Keratinocyte (primary cell): ENCODE data around the gene HELZ.
"Not testable (repeated sequence)": the region's sequence is repeated elsewhere in the genome, so short reads cannot be mapped to it uniquely, and the experiment has no call there.

Source experiments
- CTCF ChIP-seq, 3 experiments: IDR thresholded peaks in 1 of 3; conservative IDR thresholded peaks in 1 of 3; optimal IDR thresholded peaks in 1 of 3; 2 replicates in 2 of 3; 3 replicates in 1 of 3; pipeline versions ENCODE3 to v1.5.1; 2011; ENCODE audit warnings: low read length in 3 of 3, mild to moderate bottlenecking in 3 of 3, moderate library complexity in 2 of 3, control low read depth in 1 of 3, inconsistent platforms in 1 of 3; ENCODE audit not compliant: insufficient read depth in 2 of 3; ENCODE audit errors: extremely low read depth in 1 of 3
- EZH2 ChIP-seq: IDR thresholded peaks from one replicate; pipeline ENCODE4 v1.6.1; 2012; ENCODE audit warnings: inconsistent platforms, mild to moderate bottlenecking, low read length, moderate library complexity

DNA sequence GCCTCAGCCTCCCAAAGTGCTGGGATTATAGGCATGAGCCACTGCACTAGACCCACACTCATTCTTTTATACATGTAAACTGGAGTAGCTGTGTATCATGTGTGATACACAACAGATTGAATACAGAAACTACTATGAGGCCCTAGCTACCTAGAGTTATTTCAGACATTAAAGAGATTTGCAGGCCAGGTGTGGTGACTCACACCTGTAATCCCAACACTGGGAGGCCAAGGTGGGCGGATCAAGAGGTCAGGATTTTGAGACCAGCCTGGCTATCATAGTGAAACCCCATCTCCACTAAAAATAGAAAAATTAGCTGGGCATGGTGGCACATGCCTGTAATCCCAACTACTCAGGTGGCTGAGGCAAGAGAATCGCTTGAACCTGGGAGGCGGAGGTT lies 41.8 kb upstream of the HELZ start:
- not testable (repeated sequence) for TF ChIP-seq EZH2; CTCF (optimal IDR thresholded peaks at IDR 0.05 in 1 of 3, IDR thresholded peaks at IDR 0.05 in 1 of 3, conservative IDR thresholded peaks at IDR 0.05 in 1 of 3; ENCODE audit: extremely low read depth in 1 of 3, insufficient read depth in 2 of 3, low read length in 3 of 3)
